Fibroblast of skin of right biceps (primary cell): ENCODE results near the gene CARD10.
A peak's percentile ranks its signal among the peaks of the same experiment; 100 is the strongest.
"Not testable (repeated sequence)": the region's sequence is repeated elsewhere in the genome, so short reads cannot be mapped to it uniquely, and the experiment has no call there.

ENCODE experiments used
- DNase-seq: peaks from one replicate; pipeline ENCODE4 v3.0.0-alpha.2; 2013

Gene CARD10

GRCh38 chr22:37484480-37485394, 34.5 kb downstream of the CARD10 start:
- no peak for DNase-seq

GRCh38 chr22:37483050-37483449, 36.2 kb downstream of the CARD10 start:
- no peak for DNase-seq

- DNase-seq: no peak
Measured at GRCh38 chr22:37482244-37482643, 37.0 kb downstream of the CARD10 start.

- no peak for DNase-seq
Measured at GRCh38 chr22:37481347-37481907, 37.8 kb downstream of the CARD10 start.

GRCh38 chr22:37480387-37481346, 38.5 kb downstream of the CARD10 start:
- no peak for DNase-seq

GRCh38 chr22:37479196-37479595, 40.0 kb downstream of the CARD10 start:
- DNase-seq: no peak

- no peak for DNase-seq
Measured at GRCh38 chr22:37476389-37477329, 42.6 kb downstream of the CARD10 start.

GRCh38 chr22:37474447-37475090, 44.6 kb downstream of the CARD10 start:
- no peak for DNase-seq

GRCh38 chr22:37473437-37473946, 45.7 kb downstream of the CARD10 start:
- no peak for DNase-seq

- DNase-seq: peak; percentile 18
Measured at GRCh38 chr22:37472418-37473006, 46.7 kb downstream of the CARD10 start.

- no peak for DNase-seq
Measured at GRCh38 chr22:37471727-37472417, 47.3 kb downstream of the CARD10 start.

- peak; percentile 53 for DNase-seq
Measured at GRCh38 chr22:37470087-37470445, 49.1 kb downstream of the CARD10 start.

- no peak for DNase-seq
Measured at GRCh38 chr22:37469416-37470086, 49.7 kb downstream of the CARD10 start.

- not testable (repeated sequence) for DNase-seq
Measured at GRCh38 chr22:37468201-37468695, 51.0 kb downstream of the CARD10 start.

- no peak for DNase-seq
Measured at GRCh38 chr22:37467391-37467955, 51.7 kb downstream of the CARD10 start.

- no peak for DNase-seq
Measured at GRCh38 chr22:37464181-37464580, 55.0 kb downstream of the CARD10 start.

GRCh38 chr22:37462983-37463382, 56.2 kb downstream of the CARD10 start:
- peak; percentile 52 for DNase-seq

- DNase-seq: no peak
Measured at GRCh38 chr22:37462436-37462835, 56.8 kb downstream of the CARD10 start.

- no peak for DNase-seq
Measured at GRCh38 chr22:37461961-37462360, 57.3 kb downstream of the CARD10 start.
